K562 (cell line): ENCODE results near the gene MCAM. TPM values are rescaled to one million over a fixed set of nuclear protein-coding genes. Genes with fewer than 3 reads are reported as not detected.

Experiments used
- ATAC-seq: fragments of 200-7000 bp; cut with Tn5 transposase; 3 replicates; pipeline ENCODE4 v1.9.1; 2020; ENCODE audit warnings: moderate library complexity
- BruUV-seq: library from RNA; stranded (reverse); fragments of 400-500 nt; replicated peaks from 2 replicates; lab custom pipeline; 2021; lab: Mats Ljungman, UMichigan
- CTCF ChIA-PET: fragments of 300-600 bp; formaldehyde crosslinking; extraction: SDS; loops from one replicate; lab custom pipeline; 2021; ENCODE audit warnings: low intra/inter-chr PET ratio; lab: Yijun Ruan, JAX
- POLR2A ChIA-PET: fragments of 300-600, 350-650 bp; sonication (Branson Sonifier 250); formaldehyde crosslinking; extraction: SDS; loops from one replicate; lab custom pipeline; 2021; ENCODE audit warnings: antibody characterized with exemption, inconsistent platforms; lab: Yijun Ruan, JAX
- DNase-seq, 4 experiments: peaks; one replicate each; pipeline versions ENCODE4 v3.0.0 to v3.0.0-alpha.2; 2011 to 2018; ENCODE audit warnings: low spot score in 3 of 4, mixed read lengths in 3 of 4; ENCODE audit errors: extremely low read depth in 1 of 4
- FAIRE-seq: peaks from 2 replicates; lab custom pipeline; 2011; peaks lifted over from hg19 to GRCh38; lab: Jason Lieb, UNC
- H2AFZ ChIP-seq: 2 replicates; pipeline ENCODE4 v1.6.0; 2011; ENCODE audit warnings: low read depth, low read length, control low read depth, inconsistent platforms
- H3K27ac ChIP-seq: fragments of 200-600 bp; 3 replicates; pipeline ENCODE4 v1.8.0; 2011; ENCODE audit warnings: low read depth, mild to moderate bottlenecking, control low read depth, inconsistent platforms, low read length, moderate library complexity, mixed read lengths; ENCODE audit errors: extremely low read depth
- H3K27me3 ChIP-seq, 2 experiments: fragments of 300-600 bp in 1 of 2; 2 replicates in 1 of 2; 3 replicates in 1 of 2; pipeline versions ENCODE4 v1.6.0 to v1.8.0; 2011; ENCODE audit warnings: inconsistent platforms in 2 of 2, low read length in 2 of 2, mild to moderate bottlenecking in 1 of 2, mixed read lengths in 1 of 2, moderate library complexity in 1 of 2; ENCODE audit not compliant: control insufficient read depth in 2 of 2, insufficient read depth in 2 of 2
- H3K36me3 ChIP-seq: fragments of 300-600 bp; 3 replicates; pipeline ENCODE4 v1.8.0; 2011; ENCODE audit warnings: mild to moderate bottlenecking, low read length, inconsistent platforms; ENCODE audit not compliant: control insufficient read depth, insufficient read depth
- H3K4me1 ChIP-seq, 2 experiments: fragments of 200-600 bp in 1 of 2; replicated peaks in 1 of 2; 2 replicates in 1 of 2; 3 replicates in 1 of 2; pipeline versions ENCODE4 v1.5.1 to v1.8.0; 2011; ENCODE audit warnings: inconsistent platforms in 2 of 2, low read length in 2 of 2, mild to moderate bottlenecking in 1 of 2, mixed read lengths in 1 of 2, moderate library complexity in 1 of 2; ENCODE audit not compliant: control insufficient read depth in 2 of 2, insufficient read depth in 2 of 2
- H3K4me2 ChIP-seq: 2 replicates; pipeline ENCODE4 v1.6.1; 2011; ENCODE audit warnings: low read length, control low read depth, inconsistent platforms, mixed read lengths; ENCODE audit not compliant: insufficient read depth
- H3K4me3 ChIP-seq: fragments of 200-600 bp; sonication (generic), shearing (Covaris generic); 2 replicates; pipeline ENCODE4 v1.5.1; 2016; ENCODE audit warnings: control low read depth, inconsistent platforms
- H3K79me2 ChIP-seq: fragments of 200-600 bp; 3 replicates; pipeline ENCODE4 v1.8.0; 2011; ENCODE audit warnings: low read length, inconsistent platforms; ENCODE audit not compliant: control insufficient read depth, insufficient read depth
- H3K9ac ChIP-seq, 2 experiments: 2 replicates each; pipeline versions ENCODE4 v1.6.0 to v1.6.1; 2011; ENCODE audit warnings: low read depth in 2 of 2, low read length in 2 of 2, control low read depth in 1 of 2, inconsistent platforms in 1 of 2, mild to moderate bottlenecking in 1 of 2, mixed read lengths in 1 of 2; ENCODE audit not compliant: insufficient read depth in 1 of 2
- H3K9me1 ChIP-seq: one replicate; pipeline ENCODE4 v1.6.0; 2011; ENCODE audit warnings: inconsistent platforms, mild to moderate bottlenecking, low read length, moderate library complexity; ENCODE audit not compliant: control insufficient read depth, insufficient read depth
- H3K9me3 ChIP-seq: replicated peaks from 2 replicates; pipeline ENCODE4 v1.5.1; 2011; ENCODE audit warnings: low read depth, low read length, inconsistent platforms; ENCODE audit not compliant: control insufficient read depth, insufficient read depth
- H4K20me1 ChIP-seq: replicated peaks from 2 replicates; pipeline ENCODE4 v1.6.1; 2011; ENCODE audit warnings: low read length, inconsistent platforms, mixed read lengths; ENCODE audit not compliant: control insufficient read depth, insufficient read depth
- CCNT2 ChIP-seq: IDR thresholded peaks from 2 replicates; pipeline ENCODE4 v1.6.1; 2011; ENCODE audit warnings: borderline replicate concordance, low read depth, mild to moderate bottlenecking, moderate library complexity, mixed read lengths, low read length; ENCODE audit not compliant: insufficient read length; ENCODE audit errors: extremely low read depth
- CEBPB ChIP-seq: fragments of 450-650 bp; IDR thresholded peaks from 2 replicates; pipeline ENCODE4 v1.6.1; 2016; ENCODE audit warnings: missing genetic modification characterization, missing compliant biosample characterization
- JUNB ChIP-seq: fragments of 450-650 bp; formaldehyde crosslinking; conservative IDR thresholded peaks from 2 replicates; pipeline ENCODE4 v1.4.0; 2020; ENCODE audit warnings: mild to moderate bottlenecking
- LEF1 ChIP-seq: fragments of 450-650 bp; IDR thresholded peaks from 2 replicates; pipeline ENCODE4 v1.6.1; 2016; ENCODE audit warnings: mild to moderate bottlenecking
- MAFK ChIP-seq: IDR thresholded peaks from 2 replicates; pipeline ENCODE4 v1.6.1; 2011; ENCODE audit warnings: low read length, improper control_type of control experiment
- POLR2G ChIP-seq: fragments of 200-400 bp; formaldehyde crosslinking; IDR thresholded peaks from 2 replicates; pipeline ENCODE4 v1.6.1; 2017; ENCODE audit warnings: low read depth, mild to moderate bottlenecking, antibody characterized with exemption, low read length, moderate library complexity
- PTTG1 ChIP-seq: fragments of 450-650 bp; IDR thresholded peaks from 2 replicates; pipeline ENCODE4 v1.6.1; 2016; ENCODE audit warnings: low read depth, mild to moderate bottlenecking, missing genetic modification characterization, missing compliant biosample characterization
- RBM22 ChIP-seq: fragments of 200-400 bp; formaldehyde crosslinking; IDR thresholded peaks from 2 replicates; pipeline ENCODE4 v1.6.1; 2018; ENCODE audit warnings: low read length, low read depth; ENCODE audit not compliant: poor library complexity, severe bottlenecking
- SMARCE1 ChIP-seq: fragments of 450-650 bp; IDR thresholded peaks from 2 replicates; pipeline ENCODE4 v1.7.1; 2016; ENCODE audit warnings: mild to moderate bottlenecking
- SUPT5H ChIP-seq: fragments of 450-650 bp; IDR thresholded peaks from 2 replicates; pipeline ENCODE4 v1.6.1; 2016
- TCF3 ChIP-seq: sonication (generic); formaldehyde crosslinking; IDR thresholded peaks from 2 replicates; pipeline ENCODE4 v1.4.0; 2020; ENCODE audit warnings: mild to moderate bottlenecking, missing genetic modification reagents
- U2AF2 ChIP-seq: fragments of 200-400 bp; formaldehyde crosslinking; optimal IDR thresholded peaks from 2 replicates; pipeline ENCODE3; 2017; ENCODE audit warnings: low read depth, mild to moderate bottlenecking, low read length
- ZFP36 ChIP-seq: fragments of 150-350 bp; IDR thresholded peaks from 2 replicates; pipeline ENCODE4 v1.6.1; 2018; ENCODE audit warnings: low read length, low read depth; ENCODE audit not compliant: partially characterized antibody
- WGBS: fragments of 100-300 bp; shearing (Covaris generic); methylation state at CpG from one replicate; pipeline ENCODE4 v1.1.6; 2016; ENCODE audit warnings: low coverage, mixed read lengths; ENCODE audit not compliant: insufficient coverage; ENCODE audit errors: missing lambda C conversion rate; 5-methylcytosine and 5-hydroxymethylcytosine counted together
- in situ Hi-C: fragments of 300-500 bp; cut with MboI; formaldehyde crosslinking; loops from 4 replicates; pipeline ENCODE4 v1.15.0; 2018; ENCODE audit warnings: inconsistent platforms, mixed read lengths
- intact Hi-C: fragments of 100-400 bp; cut with micrococcal nuclease; formaldehyde crosslinking; loops from 2 replicates; pipeline ENCODE4 v1.14.2; 2022
- polyA plus RNA-seq, 8 experiments: library from polyadenylated mRNA; depleted of rRNA in 4 of 8; stranded (reverse) in 5 of 8; unstranded in 3 of 8; fragments of >200 nt; fragmentation: Nextera tagmentation in 2 of 8; fragmentation: Illumina TruSeq in 1 of 8; extraction: Ambion mirVana in 2 of 8; extraction: Trizol in 1 of 8; gene quantifications; 2 replicates each; pipeline versions ENCODE4 v1.2.1 to v1.2.3, GENCODE V29; 2011 to 2014; ENCODE audit warnings: inconsistent platforms in 1 of 8, missing spikeins in 1 of 8
- total RNA-seq, 7 experiments: library from RNA; depleted of rRNA in 6 of 7; stranded (reverse); fragments of >200 nt in 6 of 7; fragmentation: Illumina TruSeq in 2 of 7; extraction: Trizol in 2 of 7; gene quantifications; 2 replicates each; pipeline versions ENCODE4 v1.2.1 to v1.2.3, GENCODE V29; 2011 to 2021; ENCODE audit warnings: low replicate concordance in 1 of 7

MCAM gene
- total and polyA plus RNA-seq, 9 of the 15 experiments (the other 6 are each of a cell fraction or from before 2014, with no cell fraction given): 14.7 to 118 (median 53.6) TPM

DNA sequence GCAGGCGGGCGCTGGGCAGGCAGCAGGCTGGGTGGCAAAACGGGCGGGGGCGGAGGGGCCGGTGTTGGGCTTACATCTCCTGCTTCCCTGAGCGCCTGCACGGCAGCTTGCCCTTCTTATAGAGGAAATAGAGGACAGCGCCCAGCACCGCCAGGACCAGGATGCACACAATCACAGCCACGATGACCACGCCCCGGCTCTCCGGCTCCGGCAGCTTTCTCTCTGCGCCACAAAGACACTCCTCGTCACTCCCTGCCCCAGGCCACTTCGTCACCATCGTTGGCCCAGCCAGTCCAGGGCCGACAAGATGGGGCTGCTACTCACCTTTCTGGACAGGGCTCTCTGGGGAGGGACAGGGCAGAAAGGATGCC, 6.3 kb downstream of the MCAM start:
- 88% methylated on average over 12 of the region's 20 CpGs for WGBS

DNA sequence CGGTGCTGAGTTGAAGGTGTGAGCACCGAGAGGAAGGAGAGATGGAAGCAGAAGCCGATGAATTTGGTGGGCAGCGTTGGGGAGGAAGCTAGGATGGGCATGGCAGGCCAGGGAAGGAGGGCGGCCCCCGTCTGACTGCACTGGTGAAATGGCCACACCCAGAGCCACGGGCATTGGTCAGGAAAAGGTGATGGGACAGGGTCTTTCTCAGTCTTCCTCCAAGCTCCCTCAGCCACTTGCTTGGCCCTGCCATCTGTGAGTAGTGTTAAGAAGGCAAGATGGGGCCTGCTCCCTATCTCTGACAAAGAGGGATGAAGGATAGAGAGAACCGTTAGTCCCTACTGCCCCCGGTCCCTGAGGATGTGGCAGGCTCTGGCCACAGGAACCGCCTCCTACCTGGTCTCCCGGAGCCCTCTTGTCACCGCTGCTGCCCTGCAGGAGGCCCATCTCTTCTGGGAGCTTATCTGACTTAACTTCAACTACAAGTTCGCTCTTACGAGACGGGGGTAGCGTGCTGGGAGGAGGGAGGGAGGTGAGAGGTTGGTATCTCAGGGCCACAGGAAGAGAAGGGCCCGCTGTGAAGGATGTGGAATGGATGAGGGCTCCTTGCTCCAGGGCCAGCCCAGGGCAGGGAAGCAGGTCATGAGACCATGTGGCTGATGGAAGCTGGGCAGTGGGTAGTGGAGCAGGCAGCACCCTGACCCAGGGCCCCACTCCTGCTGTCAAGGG, 6.8 kb downstream of the MCAM start:
- TF ChIP-seq PTTG1 (tag) (no peak), POLR2G (peak; percentile 10; the same call in 1 of the 2 replicates), LEF1 (no peak), JUNB (no peak), CCNT2 (no peak), SUPT5H (0 out of 2 replicates have a peak, but pooled peaks have one; percentile 39), SMARCE1 (no peak), RBM22 (peak; percentile 6), CEBPB (no peak)
- TF ChIP-seq, all 486 proteins: peak for 3
- no peak; the same call in 2 of the 3 replicates for ATAC-seq
- in situ Hi-C loops: no loop called here

More for the DNA sequence above, 6.3 kb downstream of the MCAM start:
- BruUV-seq: no TSS peak
- no peak for DNase-seq
- no peak for TF ChIP-seq MAFK
- TF ChIP-seq U2AF2: no peak
- no peak for TF ChIP-seq TCF3 (CRISPR knock-in tag)
- TF ChIP-seq ZFP36: no peak
- TF ChIP-seq POLR2G: peak; percentile 32; the same call in 1 of the 2 replicates
- TF ChIP-seq, all 486 proteins: peak for 1
- in situ Hi-C loops (no loop called here), intact Hi-C loops (no loop called here)
- H3K4me2 ChIP-seq: no peak overlapping the region
- peaks cover under 1 to 20% of the 10 kb centered on the region in 2 experiments; a peak in 3 of 5 replicates for H3K4me1 ChIP-seq
- H3K27ac ChIP-seq: no peak overlapping the region
- 0 out of 2 replicates have a peak, but pooled peaks cover 4% of the 10 kb centered on the region for H4K20me1 ChIP-seq
- H3K4me3 ChIP-seq: no peak overlapping the region
- H3K9me3 ChIP-seq: no peaks in the 10 kb centered on the region
- H3K9ac ChIP-seq: 0 out of 4 replicates have a peak overlapping the region, but pooled peaks of 1 of the 2 experiments have one; percentile 28
- FAIRE-seq (no peak), ATAC-seq (no peak)
- no peaks in the 10 kb centered on the region for H3K9me1 ChIP-seq
- H2AFZ ChIP-seq: no peak overlapping the region
- peaks cover 82% of the 10 kb centered on the region; the same call in 2 of the 3 replicates for H3K36me3 ChIP-seq
- POLR2A ChIA-PET: interaction anchor here (0.6 to 3.2 kb wide), 6 partner anchors 10 to 224 kb away, joined by 3 to 17 read pairs (median 5); no protein-coding TSS in a partner anchor
- H3K27me3 ChIP-seq: no peaks in the 10 kb centered on the region
- peaks cover 6% of the 10 kb centered on the region; the same call in 2 of the 3 replicates for H3K79me2 ChIP-seq
- CTCF ChIA-PET: no interaction called here

More for the DNA sequence above, 6.8 kb downstream of the MCAM start:
- DNase-seq: no peak
- H3K4me2 ChIP-seq: no peak overlapping the region
- H3K79me2 ChIP-seq: peaks cover 3% of the 10 kb centered on the region; the same call in 1 of the 3 replicates
- FAIRE-seq: no peak
- peaks cover 85% of the 10 kb centered on the region; the same call in 2 of the 3 replicates for H3K36me3 ChIP-seq
- H3K27me3 ChIP-seq: no peaks in the 10 kb centered on the region
- H3K9ac ChIP-seq: no peak overlapping the region
- ChIA-PET POLR2A (interaction anchor here (0.6 to 3.2 kb wide), 8 partner anchors 7 to 283 kb away, joined by 4 to 17 read pairs (median 5); partner anchors contain the start of gene MCAM), CTCF (no interaction called here)
- no peak overlapping the region for H3K27ac ChIP-seq
- WGBS: 64% methylated on average over 15 of the region's 17 CpGs
- no TSS peak for BruUV-seq
- H3K9me3 ChIP-seq: no peaks in the 10 kb centered on the region
- H3K9me1 ChIP-seq: no peaks in the 10 kb centered on the region
- intact Hi-C loops: no loop called here
- no peak overlapping the region for H2AFZ ChIP-seq
- H3K4me1 ChIP-seq: peaks cover 0 to 15% of the 10 kb centered on the region in 2 experiments; a peak in 2 of 5 replicates
- no peaks in the 10 kb centered on the region for H4K20me1 ChIP-seq
- no peak overlapping the region for H3K4me3 ChIP-seq
